GM20431 (cell line): ENCODE measurements around the gene TOLLIP.
"Not testable (repeated sequence)": the region's sequence is repeated elsewhere in the genome, so short reads cannot be mapped to it uniquely, and the experiment has no call there.

Experiments used
- in situ Hi-C: fragments of 300-500 bp; cut with MseI, MboI; formaldehyde crosslinking; loops from one replicate; pipeline ENCODE4 v1.15.0; 2020; ENCODE audit warnings: low sequenced_read_pairs; ENCODE audit not compliant: unreplicated experiment

Gene TOLLIP

DNA sequence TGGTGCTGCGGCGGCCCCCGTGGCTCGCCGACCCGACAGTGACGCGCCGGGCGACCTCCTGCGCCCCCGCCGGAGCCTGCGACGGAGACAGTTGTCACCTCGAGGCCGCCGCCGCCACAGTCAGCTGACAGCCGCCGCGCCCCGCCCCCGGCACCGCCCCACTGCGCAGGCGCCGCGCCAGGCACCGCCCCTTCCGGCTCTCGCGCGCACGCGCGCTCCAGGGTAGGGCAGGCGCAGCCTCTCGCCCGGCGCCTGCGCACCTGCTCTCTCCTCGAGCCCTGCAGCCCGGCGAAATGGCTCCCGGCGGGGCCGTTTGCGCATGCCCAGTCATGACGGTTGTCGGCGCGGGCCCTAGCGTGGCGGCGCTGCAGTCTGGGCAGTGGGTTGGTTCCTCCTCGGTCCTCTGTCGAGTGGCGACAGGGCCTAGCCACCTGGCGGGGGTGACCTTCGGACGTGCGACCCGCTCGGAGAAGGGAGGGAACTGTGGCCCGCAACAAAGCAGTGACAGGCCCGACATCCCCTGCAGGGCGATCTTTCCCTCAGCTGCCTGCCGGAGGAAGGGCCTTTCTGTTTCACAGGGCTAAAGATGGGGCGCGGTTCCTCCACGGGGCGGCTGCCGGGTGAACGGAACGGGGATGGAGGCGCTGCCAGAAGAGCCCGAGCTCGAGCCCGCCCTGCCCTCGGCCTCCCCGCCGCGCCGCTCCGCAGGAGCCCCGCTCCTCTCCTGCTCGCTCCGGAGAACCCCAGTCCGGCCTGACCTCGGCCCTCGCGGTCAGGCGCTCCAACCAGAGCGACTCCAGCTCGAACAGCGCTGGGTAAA is at the start of gene TOLLIP:
Gene TOLLIP, minus strand, starts transcription at position 135 of the 820 bp plus-strand sequence. Its CDS starts 134 bp downstream, at position 1.
- in situ Hi-C loops = no loop called here

GRCh38 chr11:1358931-1359330 is 49.5 kb upstream of the TOLLIP start:
- in situ Hi-C loops = not testable (repeated sequence)

- in situ Hi-C loops = no loop called here
Observed at GRCh38 chr11:1358286-1358685, 48.9 kb upstream of the TOLLIP start.

DNA sequence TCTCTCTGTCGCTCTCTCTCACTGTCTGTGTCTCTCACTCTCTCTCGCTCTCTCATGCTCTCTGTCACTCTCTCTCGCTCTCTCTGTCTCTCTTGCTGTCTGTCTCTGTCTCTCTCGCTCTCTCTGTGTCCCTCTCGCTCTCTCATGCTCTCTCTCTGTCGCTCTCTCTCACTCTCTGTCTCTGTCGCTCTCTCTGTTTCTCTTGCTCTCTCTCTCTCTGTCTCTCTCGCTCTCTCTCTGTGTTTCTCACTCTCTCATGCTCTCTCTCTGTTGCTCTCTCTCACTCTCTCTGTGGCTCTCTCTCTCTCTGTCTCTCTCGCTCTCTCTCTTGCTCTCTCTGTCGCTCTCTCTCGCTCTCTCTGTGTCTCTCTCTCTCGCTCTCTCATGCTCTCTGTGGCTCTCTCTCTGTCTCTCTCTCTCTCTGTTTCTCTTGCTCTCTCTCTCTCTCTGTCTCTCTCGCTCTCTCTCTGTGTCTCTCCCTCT is 47.1 kb upstream of the TOLLIP start:
- in situ Hi-C loops = no loop called here

DNA sequence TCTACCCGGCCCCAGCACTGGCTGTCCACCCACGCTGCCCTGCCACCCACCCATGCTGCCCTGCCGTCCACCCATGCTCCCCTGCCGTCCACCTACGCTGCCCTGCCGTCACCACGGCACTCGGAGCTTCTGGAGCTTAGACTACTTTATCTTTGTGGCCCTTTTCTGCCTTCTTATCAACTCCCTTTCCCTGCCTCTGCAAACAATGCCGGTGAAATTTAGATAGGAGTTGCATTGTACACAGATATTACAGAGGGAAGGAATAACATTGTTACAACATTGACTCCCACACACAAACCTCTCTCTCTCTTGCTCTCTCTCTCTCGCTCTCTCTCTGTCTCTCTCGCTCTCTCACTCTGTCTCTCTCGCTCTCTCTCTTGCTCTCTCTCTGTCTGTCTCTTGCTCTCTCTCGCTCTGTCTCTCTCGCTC is 46.6 kb upstream of the TOLLIP start:
- in situ Hi-C loops = no loop called here

DNA sequence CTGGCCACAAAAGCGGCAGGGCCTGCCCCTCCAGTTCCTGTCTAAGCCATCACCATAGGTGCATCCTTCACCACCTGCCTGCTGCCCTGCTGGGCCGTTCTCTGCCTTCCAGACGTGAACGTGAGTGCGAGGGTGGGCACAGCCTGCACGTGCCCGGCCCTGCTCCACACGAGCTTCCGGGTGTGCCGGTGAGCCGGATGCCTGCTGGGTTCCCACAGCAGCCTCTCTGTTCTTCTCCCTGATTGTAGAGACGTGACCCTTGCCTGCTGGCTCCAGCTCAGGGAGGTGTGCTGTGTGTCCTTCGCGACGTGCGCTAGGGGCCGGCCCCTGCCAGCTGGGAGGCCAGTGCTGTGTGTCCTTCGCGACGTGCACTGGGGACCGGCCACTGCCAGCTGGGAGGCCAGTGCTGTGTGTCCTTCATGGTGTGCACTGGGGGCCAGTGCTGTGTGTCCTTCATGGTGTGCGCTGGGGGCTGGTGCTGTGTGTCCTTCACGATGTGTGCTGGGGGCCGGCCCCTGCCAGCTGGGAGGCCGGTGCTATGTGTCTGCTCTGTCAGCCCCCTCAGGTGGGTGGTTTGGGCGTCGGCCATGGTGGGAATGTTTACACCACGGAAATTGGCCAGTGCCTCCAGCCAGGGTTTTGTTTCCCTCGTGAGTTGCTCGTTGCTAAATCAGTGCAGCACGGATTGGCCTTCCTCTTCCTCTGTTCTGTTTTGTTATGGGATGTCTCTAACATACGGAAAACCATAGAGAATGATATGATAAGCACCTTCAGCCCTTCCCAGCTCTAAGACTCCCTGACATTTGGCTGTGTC is 44.9 kb upstream of the TOLLIP start:
- in situ Hi-C loops = no loop called here

- in situ Hi-C loops = no loop called here
Observed at GRCh38 chr11:1353383-1354124, 44.1 kb upstream of the TOLLIP start.

DNA sequence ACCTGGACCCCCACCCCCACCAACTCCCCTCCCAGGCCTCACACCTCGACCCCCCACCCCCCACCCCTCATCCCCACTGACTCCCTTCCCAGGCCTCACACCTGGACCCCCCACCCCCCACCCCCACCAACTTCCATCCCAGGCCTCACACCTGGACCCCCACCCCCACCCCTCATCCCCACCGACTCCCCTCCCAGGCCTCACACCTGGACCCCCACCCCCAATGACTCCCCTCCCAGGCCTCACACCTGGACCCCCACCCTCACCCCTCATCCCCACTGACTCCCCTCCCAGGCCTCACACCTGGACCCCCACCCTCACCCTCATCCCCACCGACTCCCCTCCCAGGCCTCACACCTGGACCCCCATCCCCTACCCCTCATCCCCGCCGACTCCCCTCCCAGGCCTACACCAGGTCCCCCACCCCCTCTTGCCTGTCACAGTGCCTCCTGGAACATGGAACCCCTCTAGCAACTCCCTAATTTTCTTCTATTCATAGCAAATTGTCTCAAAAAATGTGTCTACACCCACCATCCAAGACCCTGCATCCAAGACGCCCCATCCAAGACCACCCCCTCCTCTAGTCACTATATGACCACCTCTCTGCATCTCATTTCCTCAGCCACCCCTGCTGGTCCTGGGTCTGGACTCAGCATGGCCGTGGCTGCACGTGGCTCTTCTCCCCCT is 43.4 kb upstream of the TOLLIP start:
- in situ Hi-C loops = no loop called here

- in situ Hi-C loops = no loop called here
Observed at GRCh38 chr11:1351278-1351937, 42.0 kb upstream of the TOLLIP start.

- in situ Hi-C loops = no loop called here
Observed at GRCh38 chr11:1350086-1350725, 40.8 kb upstream of the TOLLIP start.

DNA sequence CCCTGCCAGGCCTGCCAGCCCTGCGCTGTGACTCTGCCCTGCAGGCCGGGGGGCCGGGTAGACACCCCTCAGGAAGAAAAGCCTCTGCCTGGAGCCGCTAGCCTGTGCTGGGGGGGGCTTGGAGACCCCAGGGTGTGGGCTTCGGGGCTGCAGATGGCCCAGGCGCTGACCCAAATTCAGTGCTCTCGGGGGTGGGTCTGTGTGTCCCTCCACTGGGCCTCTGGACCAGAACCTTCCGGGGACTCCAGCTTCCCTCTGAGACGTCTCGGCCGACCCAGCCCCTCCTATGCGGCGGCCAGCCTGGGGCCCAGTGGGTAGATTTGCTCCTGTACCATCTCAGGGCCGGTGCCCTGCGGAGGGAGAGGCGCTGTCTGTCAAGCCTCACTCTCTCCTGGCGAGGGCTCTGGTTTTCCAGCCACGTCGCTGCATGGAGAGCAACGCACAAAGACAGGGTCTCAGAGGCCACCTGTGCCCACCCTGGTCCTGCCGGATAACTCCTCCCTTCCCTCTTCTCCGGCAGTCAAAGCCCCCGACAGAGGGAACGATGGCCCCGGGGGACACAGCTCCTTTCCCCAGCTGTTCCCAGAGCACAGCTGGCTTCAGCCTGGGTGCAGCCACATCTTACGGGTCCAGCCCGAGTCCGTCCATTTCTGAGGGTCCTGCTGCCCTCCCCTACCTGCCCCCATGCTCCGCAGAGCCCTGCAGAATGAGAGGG is 40.1 kb upstream of the TOLLIP start:
- in situ Hi-C loops = no loop called here

DNA sequence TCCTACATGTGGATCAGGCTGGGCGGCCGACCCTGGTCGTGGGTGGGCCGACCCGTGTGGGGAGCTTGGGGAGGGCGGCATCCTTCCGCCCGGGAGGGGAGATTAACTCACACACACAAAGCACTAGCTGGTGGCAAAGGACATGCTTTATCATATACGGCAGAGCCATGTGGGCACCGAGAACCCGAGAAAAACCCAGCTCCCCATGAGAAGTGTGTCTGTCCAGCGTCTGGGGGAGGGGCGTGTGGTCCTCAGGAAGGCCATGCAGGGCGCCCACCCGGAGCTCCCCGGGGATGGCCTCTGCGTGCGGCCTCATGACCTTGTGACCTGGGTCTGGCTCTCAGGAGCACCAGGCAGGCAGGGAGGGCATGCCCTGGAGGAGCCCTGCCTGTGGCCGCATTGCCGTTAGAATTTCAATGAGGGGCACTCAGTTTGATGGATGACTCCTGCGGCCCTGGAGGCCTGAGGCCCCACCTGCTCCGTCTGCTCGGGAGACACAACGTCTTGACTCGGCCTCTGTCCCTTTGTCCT is 39.4 kb upstream of the TOLLIP start:
- in situ Hi-C loops = no loop called here

- in situ Hi-C loops = no loop called here
Observed at GRCh38 chr11:1348146-1348795, 38.8 kb upstream of the TOLLIP start.

GRCh38 chr11:1347411-1347999 is 38.1 kb upstream of the TOLLIP start:
- in situ Hi-C loops = not testable (repeated sequence)

GRCh38 chr11:1346669-1347390 is 37.4 kb upstream of the TOLLIP start:
- in situ Hi-C loops = no loop called here

GRCh38 chr11:1345737-1346513 is 36.5 kb upstream of the TOLLIP start:
- in situ Hi-C loops = no loop called here
